HEK293T (cell line): ENCODE data around the gene TAS1R1.

ENCODE experiments used
- CTCF ChIA-PET: fragments of 350-600 bp; formaldehyde crosslinking; extraction: SDS; loops from one replicate; lab custom pipeline; 2021; ENCODE audit warnings: antibody characterized with exemption, inconsistent platforms; lab: Yijun Ruan, JAX
- POLR2A ChIA-PET: fragments of 350-600 bp; formaldehyde crosslinking; extraction: SDS; loops from one replicate; lab custom pipeline; 2020; ENCODE audit warnings: antibody characterized with exemption, inconsistent platforms; lab: Yijun Ruan, JAX
- DNase-seq: peaks from one replicate; pipeline ENCODE4 v3.0.0; 2012; ENCODE audit warnings: mixed read lengths; ENCODE audit errors: extremely low spot score
- ARNT ChIP-seq: fragments of 450-650 bp; IDR thresholded peaks from 2 replicates; pipeline ENCODE4 v1.6.1; 2017; ENCODE audit warnings: mild to moderate bottlenecking
- BHLHE40 ChIP-seq: fragments of 450-650 bp; IDR thresholded peaks from 2 replicates; pipeline ENCODE4 v1.6.1; 2016; ENCODE audit warnings: mild to moderate bottlenecking, moderate library complexity, borderline replicate concordance
- CTBP1 ChIP-seq: fragments of 450-650 bp; IDR thresholded peaks from 2 replicates; pipeline ENCODE4 v1.6.1; 2016; ENCODE audit warnings: borderline replicate concordance
- ELF4 ChIP-seq: fragments of 450-650 bp; IDR thresholded peaks from 2 replicates; pipeline ENCODE4 v1.6.1; 2017; ENCODE audit warnings: antibody characterized with exemption
- FOXA1 ChIP-seq: fragments of 450-650 bp; IDR thresholded peaks from 2 replicates; pipeline ENCODE4 v1.6.1; 2016; ENCODE audit warnings: mild to moderate bottlenecking
- FOXK2 ChIP-seq: fragments of 450-650 bp; IDR thresholded peaks from 2 replicates; pipeline ENCODE4 v1.6.1; 2016; ENCODE audit warnings: mild to moderate bottlenecking
- FOXM1 ChIP-seq: fragments of 450-650 bp; IDR thresholded peaks from 2 replicates; pipeline ENCODE4 v1.6.1; 2017; ENCODE audit warnings: mild to moderate bottlenecking, borderline replicate concordance
- L3MBTL2 ChIP-seq: fragments of 450-650 bp; conservative IDR thresholded peaks from 2 replicates; pipeline ENCODE4 v1.6.1; 2016; ENCODE audit warnings: mild to moderate bottlenecking
- LEF1 ChIP-seq: fragments of 450-650 bp; IDR thresholded peaks from 2 replicates; pipeline ENCODE4 v1.6.1; 2017; ENCODE audit warnings: mild to moderate bottlenecking, borderline replicate concordance
- NFRKB ChIP-seq: fragments of 450-650 bp; IDR thresholded peaks from 2 replicates; pipeline ENCODE4 v1.6.1; 2016; ENCODE audit warnings: mild to moderate bottlenecking, moderate library complexity
- SP1 ChIP-seq: fragments of 450-650 bp; IDR thresholded peaks from 2 replicates; pipeline ENCODE4 v1.6.1; 2017
- SUZ12 ChIP-seq: fragments of 450-650 bp; IDR thresholded peaks from 2 replicates; pipeline ENCODE4 v1.6.1; 2016; ENCODE audit warnings: mild to moderate bottlenecking
- TARDBP ChIP-seq: fragments of 450-650 bp; IDR thresholded peaks from 2 replicates; pipeline ENCODE4 v1.6.1; 2016
- ZNF384 ChIP-seq: fragments of 450-650 bp; IDR thresholded peaks from 2 replicates; pipeline ENCODE4 v1.6.1; 2016
- TF ChIP-seq, protein P1 (sequence below): fragments of 450-650 bp; IDR thresholded peaks from 2 replicates; pipeline ENCODE4 v1.6.1; 2016

The TAS1R1 gene

DNA sequence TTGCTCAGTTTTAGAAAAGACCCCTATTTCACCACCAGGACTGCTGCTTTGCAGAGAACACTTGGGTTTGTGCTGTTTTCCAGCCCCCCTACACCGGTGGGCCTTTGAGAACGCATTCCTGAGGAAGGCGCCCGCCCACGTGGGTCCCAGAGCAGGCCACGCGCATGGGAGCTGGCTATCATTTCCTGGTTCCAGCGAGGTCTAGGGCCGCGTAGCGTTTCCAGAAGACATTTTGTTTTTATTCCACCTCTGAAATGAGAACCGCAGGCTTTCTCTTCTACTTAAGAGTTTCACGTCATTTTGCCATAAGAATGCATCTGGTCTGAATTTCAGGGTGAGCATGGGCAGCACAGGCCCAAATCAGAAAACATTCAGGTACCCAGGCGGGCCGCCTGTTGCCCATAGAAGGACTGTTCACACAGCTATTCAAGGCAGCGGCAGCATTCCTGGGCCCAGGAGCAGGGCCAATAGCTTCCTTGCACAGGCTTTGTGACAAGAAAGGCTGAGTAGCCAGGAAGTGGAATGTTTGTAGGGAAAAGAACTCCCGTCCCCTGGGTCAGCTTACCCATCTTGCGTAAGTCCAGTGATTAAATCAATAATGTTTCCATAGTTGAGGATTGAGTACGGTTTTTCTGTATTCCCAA lies 48.9 kb downstream of the TAS1R1 start:
- CTCF ChIA-PET = interaction anchor here (0.6 kb wide), 1 partner anchor 50 kb away, joined by 3 read pairs; the partner anchor contains the start of gene NOL9
- TF ChIP-seq, protein P1, sequence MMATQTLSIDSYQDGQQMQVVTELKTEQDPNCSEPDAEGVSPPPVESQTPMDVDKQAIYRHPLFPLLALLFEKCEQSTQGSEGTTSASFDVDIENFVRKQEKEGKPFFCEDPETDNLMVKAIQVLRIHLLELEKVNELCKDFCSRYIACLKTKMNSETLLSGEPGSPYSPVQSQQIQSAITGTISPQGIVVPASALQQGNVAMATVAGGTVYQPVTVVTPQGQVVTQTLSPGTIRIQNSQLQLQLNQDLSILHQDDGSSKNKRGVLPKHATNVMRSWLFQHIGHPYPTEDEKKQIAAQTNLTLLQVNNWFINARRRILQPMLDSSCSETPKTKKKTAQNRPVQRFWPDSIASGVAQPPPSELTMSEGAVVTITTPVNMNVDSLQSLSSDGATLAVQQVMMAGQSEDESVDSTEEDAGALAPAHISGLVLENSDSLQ = no peak
- no peak for TF ChIP-seq SUZ12
- peak; percentile 66; the same call in 1 of the 2 replicates for TF ChIP-seq L3MBTL2
- no peak for TF ChIP-seq LEF1
- TF ChIP-seq FOXM1 = no peak
- TF ChIP-seq FOXK2 = no peak
- POLR2A ChIA-PET = interaction anchor here (1.5 to 6.1 kb wide), 8 partner anchors 8 to 50 kb away, joined by 3 to 55 read pairs (median 8); partner anchors contain the start of genes NOL9, PHF13, TAS1R1 and ZBTB48
- DNase-seq = no peak

- ChIA-PET POLR2A (interaction anchor here (1.1 to 2.0 kb wide), 3 partner anchors 9 to 11 kb away, joined by 5 to 16 read pairs (median 7); partner anchors contain the start of gene KLHL21), CTCF (interaction anchor here (0.6 to 1.3 kb wide), 2 partner anchors 11 to 31 kb away, joined by 3 to 5 read pairs; partner anchors contain the start of gene THAP3)
- no peak for TF ChIP-seq FOXA1
- 0 out of 2 replicates have a peak, but pooled peaks have one; percentile 24 for TF ChIP-seq L3MBTL2
- TF ChIP-seq SP1 = no peak
- TF ChIP-seq ELF4 = no peak
- TF ChIP-seq TARDBP = no peak
- 0 out of 2 replicates have a peak, but pooled peaks have one; percentile 36 for TF ChIP-seq FOXM1
- no peak for TF ChIP-seq SUZ12
- no peak for TF ChIP-seq LEF1
- DNase-seq = peak; percentile 63
Observed at GRCh38 chr1:6612641-6613360, 57.7 kb downstream of the TAS1R1 start.

DNA sequence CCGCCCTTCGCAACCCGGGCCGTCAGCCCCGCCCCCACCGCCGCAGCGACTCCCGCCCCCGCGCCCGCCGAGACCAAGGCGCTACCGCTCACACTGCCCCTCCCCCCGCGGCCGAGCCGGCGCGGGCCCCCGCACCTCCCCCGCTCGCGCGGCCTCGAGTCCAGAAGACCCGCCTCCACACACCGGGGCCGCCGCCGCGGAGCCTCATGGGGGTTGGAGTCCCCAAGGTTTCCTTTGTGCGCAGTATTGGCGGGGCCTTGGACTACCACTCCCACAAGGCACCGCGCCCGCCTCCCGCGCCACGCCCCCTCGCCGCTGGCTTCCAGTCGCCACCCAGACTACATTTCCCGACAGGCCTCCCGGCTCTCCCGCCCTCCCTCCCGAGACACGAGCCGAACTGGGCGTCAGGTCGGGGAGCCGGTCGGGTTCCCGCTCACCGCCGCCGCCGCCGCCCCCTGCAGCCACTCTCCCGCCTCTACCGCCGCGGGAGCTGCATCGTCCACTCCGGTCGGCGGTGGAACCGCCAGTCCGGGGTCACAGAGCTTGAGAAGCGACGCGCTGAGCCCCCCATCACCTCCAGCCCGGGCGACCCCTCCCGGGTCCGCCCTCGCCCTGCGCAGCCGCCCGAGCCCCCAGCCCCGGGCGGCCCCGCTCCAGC lies 58.4 kb downstream of the TAS1R1 start, which contains the start of gene PHF13:
Gene PHF13, plus strand, starts transcription at position 371 of the 658 bp plus-strand sequence. CDS start 336 bp downstream, outside the sequence.
- DNase-seq = peak; percentile 97
- TF ChIP-seq FOXM1 = no peak
- TF ChIP-seq NFRKB = no peak
- ChIA-PET POLR2A (interaction anchor here (0.6 to 1.2 kb wide), 4 partner anchors 8 to 14 kb away, joined by 3 to 7 read pairs (median 4); partner anchors contain the start of gene KLHL21), CTCF (no interaction called here)

GRCh38 chr1:6614019-6614928 lies 59.2 kb downstream of the TAS1R1 start:
- CTCF ChIA-PET = no interaction called here
- POLR2A ChIA-PET = interaction anchor here (0.6 to 1.2 kb wide), 4 partner anchors 9 to 14 kb away, joined by 3 to 7 read pairs (median 4); partner anchors contain the start of gene KLHL21
- no peak for TF ChIP-seq FOXA1
- peak; percentile 58 for DNase-seq

GRCh38 chr1:6614929-6615785 lies 60.0 kb downstream of the TAS1R1 start:
- no peak for DNase-seq
- CTCF ChIA-PET = no interaction called here
- POLR2A ChIA-PET = interaction anchor here (0.7 to 1.5 kb wide), 4 partner anchors 12 to 62 kb away, joined by 3 read pairs; partner anchors contain the start of gene ZBTB48
- TF ChIP-seq FOXM1 = no peak
- no peak for TF ChIP-seq ZNF384
- no peak for TF ChIP-seq ELF4
- TF ChIP-seq CTBP1 = no peak
- TF ChIP-seq LEF1 = no peak
- no peak for TF ChIP-seq L3MBTL2
- no peak for TF ChIP-seq FOXA1
- no peak for TF ChIP-seq BHLHE40
- TF ChIP-seq FOXK2 = no peak
- TF ChIP-seq ARNT = no peak
- TF ChIP-seq, protein P1 = no peak
- TF ChIP-seq TARDBP = no peak
- no peak for TF ChIP-seq SUZ12
